GM23338 (cell line): Measurements from ENCODE around the gene PHKB. TPM values are rescaled to one million over a fixed set of nuclear protein-coding genes. Genes with fewer than 3 reads are reported as not detected.

Source experiments
- ATAC-seq: fragments of 200-7000 bp; cut with Tn5 transposase; 3 replicates; pipeline ENCODE4 v1.9.1; 2020
- DNase-seq: peaks from one replicate; pipeline ENCODE4 v3.0.0-alpha.2; 2015; ENCODE audit warnings: low spot score
- H2AFZ ChIP-seq: fragments of 200-600 bp; sonication (generic); 2 replicates; pipeline ENCODE4 v1.8.0; 2016; ENCODE audit warnings: antibody characterized with exemption, mild to moderate bottlenecking, moderate library complexity
- H3F3A ChIP-seq: fragments of 200-600 bp; sonication (generic); replicated peaks from 2 replicates; pipeline ENCODE4 v1.8.0; 2017; ENCODE audit warnings: antibody characterized with exemption, mixed run types, low read depth
- H3K27ac ChIP-seq: fragments of 200-600 bp; sonication (generic); 2 replicates; pipeline ENCODE4 v1.6.1; 2016; ENCODE audit warnings: low read depth
- H3K27me3 ChIP-seq: fragments of 200-600 bp; sonication (generic); 2 replicates; pipeline ENCODE4 v1.8.0; 2016; ENCODE audit warnings: mild to moderate bottlenecking, mixed run types, moderate library complexity; ENCODE audit not compliant: insufficient read depth
- H3K36me3 ChIP-seq: fragments of 200-600 bp; sonication (generic); 2 replicates; pipeline ENCODE4 v1.8.0; 2016; ENCODE audit warnings: mild to moderate bottlenecking; ENCODE audit not compliant: insufficient read depth
- H3K4me1 ChIP-seq: fragments of 200-600 bp; sonication (generic); 2 replicates; pipeline ENCODE4 v1.8.0; 2016; ENCODE audit warnings: mild to moderate bottlenecking, moderate library complexity; ENCODE audit not compliant: insufficient read depth
- H3K4me2 ChIP-seq: fragments of 200-600 bp; sonication (generic); 2 replicates; pipeline ENCODE4 v1.7.1; 2017; ENCODE audit warnings: mixed run types
- H3K4me3 ChIP-seq: fragments of 200-600 bp; sonication (generic); 2 replicates; pipeline ENCODE4 v1.6.1; 2016; ENCODE audit warnings: mixed run types
- H3K79me2 ChIP-seq: fragments of 200-600 bp; sonication (generic); replicated peaks from 2 replicates; pipeline ENCODE4 v1.8.0; 2017; ENCODE audit warnings: mild to moderate bottlenecking; ENCODE audit not compliant: insufficient read depth
- H3K9me2 ChIP-seq: fragments of 200-600 bp; sonication (generic); 2 replicates; pipeline ENCODE4 v1.8.0; 2017; ENCODE audit not compliant: insufficient read depth
- H4K20me1 ChIP-seq: fragments of 200-600 bp; sonication (generic); replicated peaks from 2 replicates; pipeline ENCODE4 v1.8.0; 2017; ENCODE audit warnings: mild to moderate bottlenecking; ENCODE audit not compliant: insufficient read depth
- H3K27ac Mint-ChIP-seq: 2 replicates; pipeline ENCODE4 v1.8.0; 2020; ENCODE audit warnings: inconsistent platforms, mild to moderate bottlenecking, moderate library complexity, mixed read lengths
- H3K27me3 Mint-ChIP-seq: 3 replicates; pipeline ENCODE4 v1.8.0; 2022; ENCODE audit warnings: low read depth, mild to moderate bottlenecking, moderate library complexity, mixed read lengths, inconsistent platforms; ENCODE audit not compliant: insufficient read depth, poor library complexity
- H3K36me3 Mint-ChIP-seq: 3 replicates; pipeline ENCODE4 v1.8.0; 2021; ENCODE audit warnings: low read depth, mild to moderate bottlenecking, inconsistent platforms, moderate library complexity, mixed read lengths
- H3K4me1 Mint-ChIP-seq: 3 replicates; pipeline ENCODE4 v1.8.0; 2020; ENCODE audit warnings: mild to moderate bottlenecking, inconsistent platforms, mixed read lengths
- H3K4me3 Mint-ChIP-seq: 3 replicates; pipeline ENCODE4 v1.8.0; 2021; ENCODE audit warnings: moderate library complexity, mild to moderate bottlenecking, inconsistent platforms, mixed read lengths
- H3K9me3 Mint-ChIP-seq: 3 replicates; pipeline ENCODE4 v1.8.0; 2020; ENCODE audit warnings: moderate library complexity, mild to moderate bottlenecking, inconsistent platforms, mixed read lengths
- CREB1 ChIP-seq: fragments of 250-450 bp; sonication (Bioruptor Pico); IDR thresholded peaks from 2 replicates; pipeline ENCODE4 v1.5.0; 2020; ENCODE audit warnings: low read depth, mild to moderate bottlenecking, moderate library complexity
- CTCF ChIP-seq, 2 experiments: fragments of 200-600 bp in 1 of 2; sonication (generic) in 1 of 2; conservative IDR thresholded peaks; 2 replicates each; pipeline versions ENCODE4 v1.5.1 to v1.6.1; 2016 to 2017; ENCODE audit warnings: antibody characterized with exemption in 2 of 2, low read depth in 2 of 2, mild to moderate bottlenecking in 2 of 2, moderate library complexity in 1 of 2
- ETS1 ChIP-seq: IDR thresholded peaks from 2 replicates; pipeline ENCODE4 v1.6.1; 2016; ENCODE audit warnings: antibody characterized with exemption
- EZH2phosphoT487 ChIP-seq: fragments of 200-600 bp; sonication (generic); IDR thresholded peaks from one replicate; pipeline ENCODE4 v1.8.1; 2018; ENCODE audit warnings: antibody characterized with exemption; ENCODE audit not compliant: unreplicated experiment
- POLR2AphosphoS5 ChIP-seq: IDR thresholded peaks from 2 replicates; pipeline ENCODE4 v1.6.1; 2016; ENCODE audit warnings: antibody characterized with exemption, low read depth
- STAT1 ChIP-seq: IDR thresholded peaks from one replicate; pipeline ENCODE4 v1.6.1; 2016; ENCODE audit warnings: antibody characterized with exemption; ENCODE audit not compliant: unreplicated experiment
- ZNF462 ChIP-seq: fragments of 250-450 bp; sonication (Bioruptor Pico); IDR thresholded peaks from 2 replicates; pipeline ENCODE4 v1.5.0; 2020; ENCODE audit warnings: mild to moderate bottlenecking, moderate library complexity
- polyA plus RNA-seq: library from polyadenylated mRNA; unstranded; fragments of >200 nt; fragmentation: Nextera tagmentation; extraction: Ambion mirVana; gene quantifications from 2 replicates; pipeline ENCODE4 v1.2.1, GENCODE V29; 2016
- total RNA-seq: library from RNA; depleted of rRNA; stranded (reverse); fragments of >200 nt; shearing (Covaris generic); gene quantifications from 2 replicates; pipeline ENCODE4 v1.2.3, GENCODE V29; 2014

The PHKB gene
- total and polyA plus RNA-seq, 2 experiments from 2014 or later, result 20.3 to 57.3 TPM

GRCh38 chr16:47481698-47482374 is 20.7 kb downstream of the PHKB start:
- Histone ChIP-seq H3K4me1 (no peaks in the 10 kb centered on the region), H3K27me3 (no peaks in the 10 kb centered on the region), H3K9me2 (no peaks in the 10 kb centered on the region), H3K4me2 (no peak overlapping the region), H3K4me3 (no peak overlapping the region), H3F3A (no peaks in the 10 kb centered on the region), H3K36me3 (no peaks in the 10 kb centered on the region), H3K27ac (no peak overlapping the region), H3K79me2 (peaks cover 19% of the 10 kb centered on the region; the same call in 1 of the 2 replicates), H2AFZ (no peak overlapping the region), H4K20me1 (no peaks in the 10 kb centered on the region)
- Mint-ChIP-seq H3K9me3 (no peaks in the 10 kb centered on the region), H3K27ac (no peak overlapping the region), H3K4me1 (no peaks in the 10 kb centered on the region), H3K4me3 (no peak overlapping the region), H3K36me3 (no peaks in the 10 kb centered on the region; the same call in 1 of the 3 replicates), H3K27me3 (peaks cover 2% of the 10 kb centered on the region)
- ATAC-seq, result no peak
- TF ChIP-seq CREB1 (no peak), POLR2AphosphoS5 (no peak), EZH2phosphoT487 (no peak), STAT1 (no peak)
- no peak for DNase-seq

GRCh38 chr16:47483616-47484015 is 22.5 kb downstream of the PHKB start:
- H4K20me1 ChIP-seq, result no peaks in the 10 kb centered on the region
- no peak overlapping the region for H3K4me2 ChIP-seq
- Mint-ChIP-seq H3K9me3 (peaks cover 5% of the 10 kb centered on the region; the same call in 1 of the 3 replicates), H3K4me3 (no peak overlapping the region), H3K4me1 (no peaks in the 10 kb centered on the region), H3K27me3 (peaks cover 2% of the 10 kb centered on the region), H3K36me3 (peaks cover 12% of the 10 kb centered on the region), H3K27ac (no peak overlapping the region)
- H3F3A ChIP-seq, result no peaks in the 10 kb centered on the region
- H3K9me2 ChIP-seq, result no peaks in the 10 kb centered on the region
- no peak overlapping the region for H3K4me3 ChIP-seq
- no peaks in the 10 kb centered on the region for H3K27me3 ChIP-seq
- DNase-seq (no peak), ATAC-seq (no peak)
- no peak overlapping the region for H2AFZ ChIP-seq
- H3K36me3 ChIP-seq, result no peaks in the 10 kb centered on the region
- no peak overlapping the region for H3K27ac ChIP-seq
- peaks cover 26% of the 10 kb centered on the region for H3K79me2 ChIP-seq
- TF ChIP-seq CTCF (conservative IDR thresholded peaks at IDR 0.05; ENCODE audit: low read depth in 2 of 2) (no peak), ETS1 (no peak), ZNF462 (CRISPR knock-in tag) (no peak)
- H3K4me1 ChIP-seq, result no peaks in the 10 kb centered on the region
